Neural progenitor cell (in vitro differentiated cells): ENCODE results near the gene WNT5B. TPM values are rescaled to one million over a fixed set of nuclear protein-coding genes. Genes with fewer than 3 reads are reported as not detected.
"Not testable (repeated sequence)": the region's sequence is repeated elsewhere in the genome, so short reads cannot be mapped to it uniquely, and the experiment has no call there.

ENCODE experiments used
- DNase-seq: peaks from one replicate; pipeline ENCODE4 v3.0.0-alpha.2; 2016; ENCODE audit warnings: low spot score
- H2AFZ ChIP-seq: fragments of 200-600 bp; sonication (generic); replicated peaks from 2 replicates; pipeline ENCODE4 v1.6.1; 2016; ENCODE audit warnings: antibody characterized with exemption
- H3F3A ChIP-seq: fragments of 200-600 bp; sonication (generic); 2 replicates; pipeline ENCODE4 v1.6.1; 2016; ENCODE audit warnings: antibody characterized with exemption, low read depth
- H3K27ac ChIP-seq: fragments of 200-600 bp; sonication (generic); 2 replicates; pipeline ENCODE4 v1.5.1; 2016; ENCODE audit warnings: mild to moderate bottlenecking
- H3K27me3 ChIP-seq: fragments of 200-600 bp; sonication (generic); 2 replicates; pipeline ENCODE4 v1.6.1; 2016; ENCODE audit warnings: mild to moderate bottlenecking, moderate library complexity
- H3K36me3 ChIP-seq: fragments of 200-600 bp; sonication (generic); 2 replicates; pipeline ENCODE4 v1.5.1; 2016
- H3K4me1 ChIP-seq: fragments of 200-600 bp; sonication (generic); 2 replicates; pipeline ENCODE4 v1.6.1; 2016; ENCODE audit warnings: mixed run types
- H3K4me2 ChIP-seq: fragments of 200-600 bp; sonication (generic); 2 replicates; pipeline ENCODE4 v1.6.1; 2016
- H3K4me3 ChIP-seq: fragments of 200-600 bp; sonication (generic); 2 replicates; pipeline ENCODE4 v1.5.1; 2016
- H3K79me2 ChIP-seq: fragments of 200-600 bp; sonication (generic); 2 replicates; pipeline ENCODE4 v1.6.1; 2016; ENCODE audit warnings: low read depth
- H3K9ac ChIP-seq: fragments of 200-600 bp; sonication (generic); 2 replicates; pipeline ENCODE4 v1.6.1; 2016
- H3K9me3 ChIP-seq: fragments of 200-600 bp; sonication (generic); 2 replicates; pipeline ENCODE4 v1.5.1; 2016; ENCODE audit warnings: low read depth
- H4K20me1 ChIP-seq: fragments of 200-600 bp; sonication (generic); 2 replicates; pipeline ENCODE4 v1.6.1; 2016; ENCODE audit warnings: low read depth
- H3K27ac Mint-ChIP-seq: 3 replicates; pipeline ENCODE4 v1.8.0; 2021; ENCODE audit warnings: mixed read lengths
- H3K27me3 Mint-ChIP-seq: 2 replicates; pipeline ENCODE4 v1.8.0; 2022; ENCODE audit warnings: low read depth, mild to moderate bottlenecking, inconsistent platforms, moderate library complexity, mixed read lengths; ENCODE audit not compliant: insufficient read depth
- H3K36me3 Mint-ChIP-seq: 3 replicates; pipeline ENCODE4 v1.8.0; 2021; ENCODE audit warnings: mixed read lengths
- H3K4me1 Mint-ChIP-seq: 3 replicates; pipeline ENCODE4 v1.8.0; 2021; ENCODE audit warnings: mixed read lengths
- H3K4me3 Mint-ChIP-seq: 3 replicates; pipeline ENCODE4 v1.8.0; 2021; ENCODE audit warnings: mild to moderate bottlenecking, moderate library complexity, mixed read lengths
- H3K9me3 Mint-ChIP-seq: 3 replicates; pipeline ENCODE4 v1.8.0; 2020; ENCODE audit warnings: mixed read lengths
- CTCF ChIP-seq: fragments of 200-600 bp; sonication (generic); IDR thresholded peaks from 2 replicates; pipeline ENCODE4 v1.5.1; 2017; ENCODE audit warnings: antibody characterized with exemption, mild to moderate bottlenecking
- EZH2 ChIP-seq: fragments of 200-600 bp; sonication (generic); IDR thresholded peaks from 2 replicates; pipeline ENCODE4 v1.6.1; 2017; ENCODE audit warnings: antibody characterized with exemption, mild to moderate bottlenecking, moderate library complexity
- EZH2phosphoT487 ChIP-seq: fragments of 200-600 bp; sonication (generic); IDR thresholded peaks from 2 replicates; pipeline ENCODE4 v1.6.1; 2017; ENCODE audit warnings: antibody characterized with exemption
- total RNA-seq: library from RNA; depleted of rRNA; stranded (reverse); fragments of >200 nt; gene quantifications from 2 replicates; pipeline ENCODE4 v1.2.3, GENCODE V29; 2015; ENCODE audit warnings: low replicate concordance

WNT5B gene
- total RNA-seq, 1 donor from 2014 or later: 43.7 TPM

GRCh38 chr12:1598757-1599156 is 30.3 kb upstream of the WNT5B start:
- no peak for DNase-seq
- no peak overlapping the region for H3K4me3 ChIP-seq
- H4K20me1 ChIP-seq: peaks cover 62% of the 10 kb centered on the region
- H3K9ac ChIP-seq: no peak overlapping the region
- Mint-ChIP-seq H3K9me3 (no peaks in the 10 kb centered on the region), H3K27ac (no peak overlapping the region), H3K4me3 (peak overlapping the region; percentile 14), H3K36me3 (no peaks in the 10 kb centered on the region), H3K27me3 (peaks cover 12% of the 10 kb centered on the region), H3K4me1 (peaks cover 34% of the 10 kb centered on the region)
- H3K36me3 ChIP-seq: no peaks in the 10 kb centered on the region
- H3K4me1 ChIP-seq: peaks cover 41% of the 10 kb centered on the region
- peaks cover 65% of the 10 kb centered on the region for H3K79me2 ChIP-seq
- no peak overlapping the region for H2AFZ ChIP-seq
- no peak overlapping the region for H3K4me2 ChIP-seq
- no peaks in the 10 kb centered on the region for H3K9me3 ChIP-seq
- TF ChIP-seq EZH2 (no peak), CTCF (no peak), EZH2phosphoT487 (no peak)
- peaks cover 17% of the 10 kb centered on the region for H3K27me3 ChIP-seq
- no peak overlapping the region for H3K27ac ChIP-seq
- H3F3A ChIP-seq: peaks cover 14% of the 10 kb centered on the region

- H3K27me3 ChIP-seq: peaks cover 19% of the 10 kb centered on the region
- H3K9me3 Mint-ChIP-seq, H3K36me3 Mint-ChIP-seq, H3K27ac ChIP-seq, H3K9ac ChIP-seq, DNase-seq, H2AFZ ChIP-seq, H3K4me2 ChIP-seq, H3K4me3 ChIP-seq, H3K36me3 ChIP-seq, H3K4me3 Mint-ChIP-seq, H3K27ac Mint-ChIP-seq, H3K9me3 ChIP-seq: not testable (repeated sequence)
- H3F3A ChIP-seq: peaks cover 21% of the 10 kb centered on the region
- Mint-ChIP-seq H3K27me3 (peaks cover 11% of the 10 kb centered on the region), H3K4me1 (peaks cover 48% of the 10 kb centered on the region)
- H3K4me1 ChIP-seq: peaks cover 38% of the 10 kb centered on the region
- H4K20me1 ChIP-seq: peaks cover 75% of the 10 kb centered on the region
- peaks cover 37% of the 10 kb centered on the region for H3K79me2 ChIP-seq
Observed at GRCh38 chr12:1602706-1603105, 26.3 kb upstream of the WNT5B start.

- TF ChIP-seq CTCF (no peak), EZH2 (no peak), EZH2phosphoT487 (no peak)
- no peaks in the 10 kb centered on the region for H3K36me3 Mint-ChIP-seq
- Histone ChIP-seq H3K79me2 (peaks cover 29% of the 10 kb centered on the region), H3K36me3 (no peaks in the 10 kb centered on the region), H3K27ac (no peak overlapping the region), H3K4me1 (peaks cover 38% of the 10 kb centered on the region), H3K4me3 (no peak overlapping the region), H3K27me3 (peaks cover 19% of the 10 kb centered on the region), H3K4me2 (no peak overlapping the region), H3F3A (peaks cover 21% of the 10 kb centered on the region), H4K20me1 (peaks cover 78% of the 10 kb centered on the region), H2AFZ (no peak overlapping the region), H3K9me3 (no peaks in the 10 kb centered on the region), H3K9ac (no peak overlapping the region)
- peaks cover 11% of the 10 kb centered on the region for H3K27me3 Mint-ChIP-seq
- peaks cover 52% of the 10 kb centered on the region for H3K4me1 Mint-ChIP-seq
- H3K4me3 Mint-ChIP-seq: no peak overlapping the region
- no peak for DNase-seq
- no peak overlapping the region for H3K27ac Mint-ChIP-seq
- H3K9me3 Mint-ChIP-seq: no peaks in the 10 kb centered on the region
Observed at GRCh38 chr12:1603269-1603993, 25.6 kb upstream of the WNT5B start.

GRCh38 chr12:1604464-1604863 is 24.6 kb upstream of the WNT5B start:
- H2AFZ ChIP-seq: no peak overlapping the region
- H3F3A ChIP-seq: peaks cover 21% of the 10 kb centered on the region
- H3K27ac Mint-ChIP-seq: peak overlapping the region; percentile 50
- no peak overlapping the region for H3K4me3 ChIP-seq
- peaks cover 55% of the 10 kb centered on the region for H3K4me1 Mint-ChIP-seq
- no peaks in the 10 kb centered on the region for H3K36me3 ChIP-seq
- no peaks in the 10 kb centered on the region for H3K9me3 ChIP-seq
- TF ChIP-seq EZH2 (no peak), EZH2phosphoT487 (no peak), CTCF (no peak)
- no peak overlapping the region for H3K4me2 ChIP-seq
- no peak overlapping the region for H3K27ac ChIP-seq
- H3K4me3 Mint-ChIP-seq: peak overlapping the region; percentile 25
- no peak overlapping the region for H3K9ac ChIP-seq
- H3K27me3 ChIP-seq: peaks cover 19% of the 10 kb centered on the region
- peaks cover 38% of the 10 kb centered on the region for H3K4me1 ChIP-seq
- peaks cover 11% of the 10 kb centered on the region for H3K27me3 Mint-ChIP-seq
- H4K20me1 ChIP-seq: peaks cover 75% of the 10 kb centered on the region
- no peak for DNase-seq
- peaks cover 24% of the 10 kb centered on the region for H3K79me2 ChIP-seq
- no peaks in the 10 kb centered on the region for H3K9me3 Mint-ChIP-seq
- H3K36me3 Mint-ChIP-seq: no peaks in the 10 kb centered on the region
